Panc1 (cell line): ENCODE measurements around the gene ZCWPW1.

Source experiments
- CTCF ChIP-seq: fragments of 450-650 bp; IDR thresholded peaks from 2 replicates; pipeline ENCODE4 v1.5.1; 2017; ENCODE audit warnings: mild to moderate bottlenecking
- POLR2AphosphoS5 ChIP-seq: IDR thresholded peaks from 2 replicates; pipeline ENCODE4 v1.6.1; 2012; ENCODE audit warnings: mild to moderate bottlenecking, low read depth, low read length, moderate library complexity
- REST ChIP-seq, 2 experiments: IDR thresholded peaks; 2 replicates each; pipeline ENCODE4 v1.6.1; 2011 to 2012; ENCODE audit warnings: low read depth in 2 of 2, control low read depth in 1 of 2, low read length in 1 of 2, mild to moderate bottlenecking in 1 of 2, moderate library complexity in 1 of 2; ENCODE audit not compliant: insufficient read depth in 1 of 2
- TCF7L2 ChIP-seq: IDR thresholded peaks from 2 replicates; pipeline ENCODE4 v1.6.1; 2011; ENCODE audit warnings: mild to moderate bottlenecking, low read depth, low read length, inconsistent platforms

- TF ChIP-seq CTCF (no peak), POLR2AphosphoS5 (no peak), TCF7L2 (no peak), REST (IDR thresholded peaks at IDR 0.05; ENCODE audit: insufficient read depth in 1 of 2, low read depth in 2 of 2, low read length in 1 of 2) (no peak)
Measured at GRCh38 chr7:100430493-100431285, 2.2 kb upstream of the ZCWPW1 start.
